H54 (cell line): ENCODE results near the gene TGOLN2.
A peak's percentile ranks its signal among the peaks of the same experiment; 100 is the strongest.
"Not testable (repeated sequence)": the region's sequence is repeated elsewhere in the genome, so short reads cannot be mapped to it uniquely, and the experiment has no call there.

ENCODE experiments used
- DNase-seq: peaks from one replicate; pipeline ENCODE4 v3.0.0; 2011; ENCODE audit warnings: low spot score, mixed read lengths; ENCODE audit not compliant: insufficient read length
- FAIRE-seq: peaks from 3 replicates; lab custom pipeline; 2011; peaks lifted over from hg19 to GRCh38; lab: Jason Lieb, UNC
- POLR2A ChIP-seq: IDR thresholded peaks from 2 replicates; pipeline ENCODE4 v1.6.1; 2011; ENCODE audit warnings: low read depth, mild to moderate bottlenecking, low read length

The TGOLN2 gene

DNA sequence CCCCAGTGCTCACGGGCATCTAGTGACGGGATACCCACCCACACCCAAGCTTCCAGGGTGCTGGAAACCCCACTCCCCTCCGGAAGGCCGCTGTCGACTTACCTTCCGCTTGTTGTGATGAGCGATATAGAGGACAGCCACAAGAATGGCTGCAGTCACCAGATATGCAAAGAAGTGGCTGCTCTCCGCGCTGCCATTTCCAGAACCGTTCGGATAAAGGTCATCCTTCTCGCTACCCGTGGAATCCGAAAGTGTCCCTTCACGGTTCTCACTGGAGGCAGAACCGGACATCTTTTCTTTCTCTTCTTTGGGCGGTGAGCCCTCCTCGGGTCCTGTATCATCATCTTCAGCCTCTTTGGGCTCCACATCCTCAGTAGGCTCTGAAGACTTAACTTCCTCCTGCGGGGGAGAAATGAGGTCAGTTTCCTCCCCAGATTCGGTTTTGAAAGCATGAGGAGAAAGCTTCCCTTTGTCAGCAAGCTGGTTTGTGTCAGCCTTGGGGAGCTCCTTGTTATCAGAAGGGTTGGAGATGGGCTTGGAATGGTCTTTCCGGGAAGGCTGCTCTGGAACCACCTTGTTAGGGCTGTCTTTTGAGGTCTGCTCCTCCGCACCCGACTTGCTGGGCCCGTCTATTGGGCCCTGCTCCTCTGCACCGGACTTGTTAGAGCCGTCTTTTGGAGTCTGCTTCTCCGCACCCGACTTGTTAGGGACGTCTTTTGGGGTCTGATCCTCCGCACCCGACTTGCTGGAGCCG is 1.2 kb downstream of the TGOLN2 start:
- TF ChIP-seq POLR2A = no peak
- no peak for DNase-seq
- no peak for FAIRE-seq

DNA sequence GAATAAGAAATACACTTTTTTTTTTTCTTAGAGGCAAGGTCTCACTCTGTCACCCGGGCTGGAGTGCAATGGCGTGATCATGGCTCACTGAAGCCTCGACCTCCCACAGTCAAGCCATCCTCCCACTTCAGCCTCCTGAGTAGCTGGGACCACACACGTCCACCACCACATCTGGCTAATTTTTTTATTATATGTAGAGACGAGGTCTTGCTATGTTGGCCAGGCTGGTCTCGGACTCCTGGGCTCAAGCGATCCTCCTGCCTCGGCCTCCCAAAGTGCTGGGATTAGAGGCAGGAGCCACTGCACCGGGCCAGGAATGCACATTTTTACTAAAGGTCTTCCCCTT is 2.4 kb downstream of the TGOLN2 start:
- no peak for TF ChIP-seq POLR2A
- DNase-seq = no peak
- no peak for FAIRE-seq

DNA sequence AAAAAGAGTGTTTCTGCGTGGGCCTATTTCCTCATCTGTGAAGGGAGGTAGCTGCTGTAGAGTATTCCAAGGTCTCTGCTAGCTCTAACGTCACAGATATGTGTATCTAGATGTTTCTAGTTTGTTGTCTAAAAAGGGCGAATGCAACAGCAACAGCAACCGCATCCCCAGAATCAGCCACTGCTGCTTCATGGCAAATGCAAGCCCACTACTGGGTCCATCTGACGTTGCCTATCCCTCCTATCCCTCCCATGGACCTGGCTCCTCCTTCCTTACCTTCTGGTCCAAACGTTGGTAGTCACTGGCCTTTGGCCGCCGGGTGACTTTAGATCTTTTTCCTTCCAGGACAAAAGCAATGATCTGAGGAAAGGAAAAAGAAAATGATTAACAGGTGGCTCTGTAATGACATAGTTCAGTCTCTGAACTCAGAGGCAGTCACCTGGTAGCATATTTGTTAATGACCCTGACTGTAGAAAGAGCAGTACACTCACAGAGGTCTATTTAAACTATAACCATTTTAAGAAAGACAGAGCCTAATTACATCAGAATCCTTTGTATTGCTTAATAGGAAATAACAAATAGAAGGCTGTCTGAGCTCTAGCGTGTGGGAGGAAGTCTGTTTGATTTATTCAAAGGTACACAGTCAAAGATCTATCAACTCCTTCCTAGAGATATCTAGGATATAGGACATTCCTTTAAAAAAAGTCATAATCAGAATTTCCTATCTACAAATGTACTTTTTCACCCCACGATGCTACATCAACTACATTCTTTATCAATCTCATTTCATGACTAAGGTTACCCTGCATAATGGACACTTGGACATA is 2.9 kb downstream of the TGOLN2 start:
- TF ChIP-seq POLR2A = no peak
- FAIRE-seq (no peak), DNase-seq (no peak)

DNA sequence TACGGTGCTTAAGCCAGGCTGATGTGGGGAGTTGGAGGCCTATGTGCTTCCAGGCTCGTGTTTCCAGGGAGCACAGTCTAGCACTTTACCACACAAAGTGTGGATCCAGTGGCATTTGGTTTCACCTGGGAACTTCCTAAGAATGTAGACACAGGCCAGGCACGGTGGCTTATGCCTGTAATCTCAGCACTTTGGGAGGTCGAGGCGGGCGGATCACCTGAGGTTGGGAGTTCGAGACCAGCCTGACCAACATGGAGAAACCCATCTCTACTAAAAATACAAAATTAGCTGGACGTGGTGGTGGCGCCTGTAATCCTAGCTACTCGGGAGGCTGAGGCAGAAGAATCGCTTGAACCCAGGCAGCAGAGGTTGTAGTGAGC is 3.8 kb downstream of the TGOLN2 start:
- DNase-seq, FAIRE-seq: not testable (repeated sequence)

DNA sequence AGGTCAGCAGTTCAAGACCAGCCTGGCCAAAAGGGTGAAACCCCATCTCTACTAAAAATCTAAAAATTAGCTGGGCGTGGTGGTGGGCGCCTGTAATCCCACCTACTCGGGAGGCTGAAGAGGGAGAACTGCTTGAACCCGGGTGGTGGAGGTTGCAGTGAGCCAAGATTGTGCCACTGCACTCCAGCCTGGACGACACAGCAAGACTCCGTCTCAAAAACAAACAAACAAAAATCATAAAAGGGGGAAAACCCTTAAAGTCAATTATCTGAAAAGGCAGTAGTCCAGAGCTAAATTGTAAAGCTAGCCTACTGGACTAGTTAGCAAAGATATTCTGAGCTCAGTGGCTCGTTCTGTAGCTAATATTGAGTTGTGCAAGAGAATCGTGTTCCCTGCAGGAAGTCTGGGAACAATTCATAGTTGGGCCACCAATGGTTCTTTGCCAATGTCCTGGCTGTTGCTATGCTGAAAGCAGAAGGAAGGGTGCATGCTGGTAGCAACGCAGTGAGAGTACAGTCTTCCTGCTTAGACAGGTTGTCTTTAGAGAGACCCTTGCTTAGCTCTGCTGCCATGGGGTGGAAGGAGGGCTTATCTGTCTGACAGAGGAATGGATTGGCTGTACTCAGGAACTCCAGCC is 4.3 kb downstream of the TGOLN2 start:
- no peak for DNase-seq
- no peak for TF ChIP-seq POLR2A
- no peak for FAIRE-seq

DNA sequence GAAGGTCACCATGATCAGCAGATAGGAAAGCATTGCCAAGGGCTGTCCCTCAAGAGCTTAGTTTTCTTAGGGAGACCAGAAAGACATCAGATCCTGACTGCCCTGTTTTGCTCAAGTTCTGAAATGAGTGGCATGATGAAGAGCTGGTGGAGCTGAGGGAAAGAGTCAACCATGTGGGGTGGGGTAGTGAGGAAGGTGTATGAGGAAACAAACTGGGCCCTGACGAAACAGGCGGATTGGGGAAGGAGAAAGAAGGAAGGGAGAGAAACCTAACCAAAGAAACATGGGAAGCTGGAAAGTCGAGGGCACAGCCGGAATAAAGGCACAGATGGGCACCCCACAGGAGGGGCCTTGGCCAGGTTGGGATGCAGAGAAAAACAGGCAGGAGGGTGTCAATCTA is 8.0 kb downstream of the TGOLN2 start:
- no peak for TF ChIP-seq POLR2A
- FAIRE-seq (no peak), DNase-seq (no peak)

DNA sequence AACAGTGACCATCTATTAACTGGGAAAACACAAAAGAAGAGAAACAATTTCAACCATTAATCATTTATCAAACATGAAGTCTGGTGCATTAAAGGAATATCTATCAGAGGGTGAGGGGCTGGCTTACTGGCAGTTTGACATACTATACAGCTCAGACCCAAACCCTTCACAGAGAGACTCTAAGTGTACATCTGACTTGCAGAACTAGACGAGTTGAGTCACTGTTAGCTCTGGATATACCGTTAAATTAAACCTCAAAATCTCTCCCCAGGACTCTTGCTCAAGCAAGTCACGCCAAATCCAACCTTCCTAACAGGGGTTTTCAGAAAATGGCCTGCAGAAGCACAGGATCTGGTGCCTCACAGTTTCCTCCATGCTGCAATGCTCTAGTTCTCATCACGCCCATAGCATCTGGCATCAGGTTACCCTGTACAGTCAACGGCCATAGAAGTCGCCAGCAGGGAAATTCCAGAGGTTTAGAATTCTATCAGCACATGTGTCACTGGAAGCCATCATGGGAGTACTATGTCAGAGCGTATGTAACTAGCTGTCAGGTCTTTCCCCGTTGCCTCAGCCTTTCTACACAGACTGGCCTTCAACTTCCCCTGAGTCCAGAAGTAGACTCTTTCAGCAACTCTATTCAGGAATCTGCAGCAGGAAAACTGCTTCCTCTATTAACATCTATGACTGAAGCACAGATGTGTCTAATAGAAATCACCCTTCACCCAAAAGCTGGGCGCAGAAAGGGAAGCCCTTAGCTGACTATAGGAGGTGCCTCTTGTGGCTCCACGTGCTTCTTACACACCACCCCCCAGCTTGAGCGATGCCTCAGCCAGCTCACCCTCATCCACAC is 9.3 kb downstream of the TGOLN2 start:
- no peak for TF ChIP-seq POLR2A
- FAIRE-seq (no peak), DNase-seq (no peak)

DNA sequence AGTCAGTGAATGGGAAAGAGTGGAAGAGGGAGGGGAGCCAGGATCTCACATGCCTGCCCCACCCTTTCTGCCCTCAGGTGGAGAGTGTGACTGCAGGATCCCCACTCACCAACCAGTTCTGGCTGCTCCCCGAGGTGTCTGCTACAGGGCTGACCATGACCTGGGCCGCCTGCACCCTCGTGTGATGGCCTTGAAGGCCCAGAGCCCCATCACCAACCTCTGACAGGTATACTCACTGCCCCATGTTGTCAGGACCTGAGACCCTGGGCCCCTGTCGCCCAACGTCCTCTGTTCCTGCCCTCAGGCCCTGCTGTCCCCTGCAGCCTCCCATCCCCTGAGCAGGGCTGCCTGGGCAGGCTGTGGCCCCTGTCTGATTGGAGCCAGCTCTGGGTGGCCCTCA is 11.9 kb downstream of the TGOLN2 start:
- DNase-seq, FAIRE-seq: not testable (repeated sequence)

DNA sequence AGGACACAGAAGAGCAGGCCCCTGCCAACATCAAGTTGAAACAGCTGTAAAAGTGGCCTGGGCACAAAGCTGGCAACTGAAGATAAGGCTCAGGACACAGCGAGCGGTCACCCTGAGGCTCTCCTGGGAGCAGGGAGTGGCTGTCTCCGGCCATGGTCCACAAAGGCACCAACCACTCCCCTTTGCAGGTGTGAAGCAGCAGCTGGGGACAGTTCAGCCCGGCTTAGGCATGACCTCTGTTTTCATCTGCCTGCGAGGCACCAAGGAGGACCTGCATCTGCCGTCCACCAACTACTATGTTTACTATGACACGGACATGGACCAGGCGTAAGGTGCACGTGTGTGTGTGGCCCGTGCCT is 12.9 kb downstream of the TGOLN2 start:
- DNase-seq (no peak), FAIRE-seq (no peak)
- no peak for TF ChIP-seq POLR2A

DNA sequence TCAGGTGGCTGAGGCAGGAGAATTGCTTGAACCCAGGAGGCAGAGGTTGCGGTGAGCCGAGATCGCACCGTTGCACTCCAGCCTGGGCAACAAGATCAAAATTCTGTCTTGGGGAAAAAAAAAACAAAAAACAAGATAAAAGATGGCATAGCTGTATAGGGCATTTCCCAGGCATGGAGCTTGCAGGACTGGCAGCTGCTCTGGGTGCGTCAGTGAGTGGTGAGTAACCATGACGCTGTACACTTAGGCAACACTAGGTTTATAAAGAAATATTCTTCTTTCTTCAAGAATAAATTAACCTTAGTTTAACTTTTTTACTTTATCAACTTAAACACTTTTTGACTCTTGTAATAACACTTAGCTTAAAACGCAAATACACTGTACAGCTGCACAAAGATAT is 15.4 kb downstream of the TGOLN2 start:
- DNase-seq (no peak), FAIRE-seq (no peak)
- no peak for TF ChIP-seq POLR2A

DNA sequence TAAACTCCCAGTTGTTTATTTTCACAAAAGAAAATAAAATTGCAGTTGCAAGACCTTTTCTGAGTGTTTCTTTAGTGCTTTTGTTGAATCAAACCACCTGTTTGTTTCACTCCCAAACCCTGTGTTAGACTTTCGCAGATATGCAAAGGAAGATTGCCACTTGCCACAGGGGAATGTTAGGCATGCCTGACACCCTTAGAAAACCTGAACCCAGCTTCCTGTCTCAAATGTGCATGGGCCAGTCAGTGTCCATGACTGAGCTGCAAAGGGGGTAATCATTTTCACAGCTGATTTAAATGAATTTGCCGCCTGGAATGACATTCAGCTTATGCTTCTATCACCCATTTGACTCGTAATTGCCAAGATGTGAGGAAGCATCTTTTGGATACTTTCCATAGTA is 17.5 kb downstream of the TGOLN2 start:
- no peak for DNase-seq
- no peak for TF ChIP-seq POLR2A
- no peak for FAIRE-seq

DNA sequence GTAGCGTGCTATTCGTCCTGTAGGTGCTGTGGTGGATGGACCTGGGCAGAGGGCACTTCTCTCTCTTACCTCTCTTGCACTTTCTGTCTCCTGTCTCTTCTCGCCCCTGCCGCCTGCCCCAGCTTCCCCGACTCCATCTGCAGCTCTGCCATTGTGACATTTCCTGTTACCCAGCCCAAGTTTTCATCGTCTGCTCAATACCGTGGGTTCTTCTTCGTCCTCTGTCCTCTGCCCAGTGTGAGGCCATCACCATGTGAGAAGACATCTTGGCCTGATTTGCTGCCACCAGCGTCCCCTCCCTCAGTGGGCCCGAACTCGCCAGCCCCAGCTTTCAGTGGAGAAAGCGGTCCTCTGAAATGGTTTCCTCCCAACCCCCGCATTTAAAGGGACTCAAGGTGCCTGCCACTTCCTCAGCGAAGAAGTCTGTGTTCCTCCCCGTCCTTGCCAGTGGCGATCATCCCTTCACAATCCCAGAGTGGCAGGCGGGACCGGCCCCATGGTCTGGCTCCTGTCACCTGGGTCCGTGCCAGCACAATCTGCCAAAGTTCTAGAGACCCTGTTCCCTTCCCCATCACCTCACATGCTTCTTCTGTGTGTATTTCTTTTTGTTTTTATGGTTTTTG is 18.0 kb downstream of the TGOLN2 start:
- no peak for TF ChIP-seq POLR2A
- DNase-seq (no peak), FAIRE-seq (no peak)

DNA sequence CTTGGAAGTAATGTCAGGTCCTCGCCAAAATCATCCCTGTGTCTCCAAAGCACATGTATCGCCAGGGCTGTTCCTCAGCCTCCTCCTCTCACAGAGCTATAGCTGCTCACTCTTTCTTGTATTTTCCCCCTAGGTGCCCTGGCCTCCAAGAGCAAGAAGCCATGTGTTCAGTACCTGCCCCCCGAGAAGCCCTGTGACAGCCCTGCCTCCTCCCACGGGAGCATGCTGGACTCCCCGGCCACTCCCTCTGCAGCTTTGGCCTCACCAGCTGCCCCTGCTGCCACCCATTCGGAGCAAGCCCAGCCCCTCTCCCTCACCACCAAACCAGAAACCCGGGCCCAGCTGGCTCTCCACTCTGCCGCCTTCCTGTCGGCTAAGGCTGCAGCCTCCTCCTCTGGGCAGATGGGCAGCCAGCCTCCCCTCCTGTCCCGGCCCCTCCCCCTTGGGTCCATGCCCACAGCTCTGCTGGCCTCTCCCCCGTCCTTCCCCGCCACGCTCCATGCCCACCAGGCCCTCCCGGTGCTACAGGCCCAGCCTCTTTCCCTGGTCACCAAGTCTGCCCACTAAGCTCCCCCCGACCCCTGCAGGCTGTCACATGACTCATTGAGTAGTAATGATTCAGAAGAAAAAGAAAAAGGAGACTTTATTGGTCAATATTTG is 18.8 kb downstream of the TGOLN2 start:
- peak; percentile 34 for DNase-seq
- no peak for TF ChIP-seq POLR2A
- no peak for FAIRE-seq
